Endothelial cell (in vitro differentiated cells): ENCODE data around the gene BPIFB1. TPM values are rescaled to one million over a fixed set of nuclear protein-coding genes. Genes with fewer than 3 reads are reported as not detected.

Experiments used
- DNase-seq: peaks from one replicate; pipeline ENCODE4 v3.0.0; 2021; ENCODE audit warnings: low spot score
- H3K27ac Mint-ChIP-seq: one replicate; pipeline ENCODE4 v1.8.0; 2021; ENCODE audit warnings: mixed read lengths, inconsistent platforms; ENCODE audit not compliant: unreplicated experiment
- H3K27me3 Mint-ChIP-seq: one replicate; pipeline ENCODE4 v1.8.0; 2021; ENCODE audit warnings: mild to moderate bottlenecking, moderate library complexity, mixed read lengths, inconsistent platforms; ENCODE audit not compliant: unreplicated experiment
- H3K36me3 Mint-ChIP-seq: one replicate; pipeline ENCODE4 v1.8.0; 2021; ENCODE audit warnings: mild to moderate bottlenecking, low read depth, mixed read lengths, inconsistent platforms; ENCODE audit not compliant: unreplicated experiment
- H3K4me1 Mint-ChIP-seq: one replicate; pipeline ENCODE4 v1.8.0; 2021; ENCODE audit warnings: mild to moderate bottlenecking, mixed read lengths, inconsistent platforms; ENCODE audit not compliant: unreplicated experiment
- H3K4me3 Mint-ChIP-seq: one replicate; pipeline ENCODE4 v1.8.0; 2021; ENCODE audit warnings: mild to moderate bottlenecking, mixed read lengths, inconsistent platforms; ENCODE audit not compliant: unreplicated experiment
- H3K9me3 Mint-ChIP-seq: one replicate; pipeline ENCODE4 v1.8.0; 2021; ENCODE audit warnings: mixed read lengths, inconsistent platforms; ENCODE audit not compliant: unreplicated experiment
- CTCF ChIP-seq: fragments of 200-600 bp; sonication (generic); IDR thresholded peaks from one replicate; pipeline ENCODE4 v1.5.0; 2021; ENCODE audit warnings: antibody characterized with exemption; ENCODE audit not compliant: unreplicated experiment
- long read RNA-seq: library from polyadenylated mRNA; unstranded; transcript quantifications from one replicate; pipeline ENCODE4 v2.0.0, GENCODE V29; 2020; ENCODE audit not compliant: unreplicated experiment
- total RNA-seq: library from RNA; stranded (reverse); fragmentation: NEBNext Ultra II Directional; extraction: Animal tissue kit (Norgen Biotek cat#: 25700); gene quantifications from one replicate; pipeline ENCODE4 v1.2.1, GENCODE V29; 2021; ENCODE audit not compliant: unreplicated experiment

BPIFB1 gene, protein sequence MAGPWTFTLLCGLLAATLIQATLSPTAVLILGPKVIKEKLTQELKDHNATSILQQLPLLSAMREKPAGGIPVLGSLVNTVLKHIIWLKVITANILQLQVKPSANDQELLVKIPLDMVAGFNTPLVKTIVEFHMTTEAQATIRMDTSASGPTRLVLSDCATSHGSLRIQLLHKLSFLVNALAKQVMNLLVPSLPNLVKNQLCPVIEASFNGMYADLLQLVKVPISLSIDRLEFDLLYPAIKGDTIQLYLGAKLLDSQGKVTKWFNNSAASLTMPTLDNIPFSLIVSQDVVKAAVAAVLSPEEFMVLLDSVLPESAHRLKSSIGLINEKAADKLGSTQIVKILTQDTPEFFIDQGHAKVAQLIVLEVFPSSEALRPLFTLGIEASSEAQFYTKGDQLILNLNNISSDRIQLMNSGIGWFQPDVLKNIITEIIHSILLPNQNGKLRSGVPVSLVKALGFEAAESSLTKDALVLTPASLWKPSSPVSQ
- total RNA-seq: not detected
- long read RNA-seq: 0 reads

- Mint-ChIP-seq H3K27me3 (peaks cover 20% of the 10 kb centered on the region), H3K27ac (no peak within 1 kb of the TSS), H3K4me1 (no peaks in the 10 kb centered on the region), H3K36me3 (no peaks in the 10 kb centered on the region), H3K9me3 (no peaks in the 10 kb centered on the region), H3K4me3 (no peak within 1 kb of the TSS)
- DNase-seq: no peak
- TF ChIP-seq CTCF: no peak
These were observed at the start of gene BPIFB1 for GRCh38 chr20:33282991-33283555. Gene BPIFB1, plus strand, starts transcription at chr20:33283214. Its CDS starts 2,860 bp downstream, at chr20:33286074.

GRCh38 chr20:33234050-33234449 is 49.0 kb upstream of the BPIFB1 start:
- TF ChIP-seq CTCF: no peak
- Mint-ChIP-seq H3K27ac (no peak overlapping the region), H3K9me3 (no peaks in the 10 kb centered on the region), H3K4me3 (no peak overlapping the region), H3K4me1 (peaks cover 9% of the 10 kb centered on the region), H3K36me3 (no peaks in the 10 kb centered on the region), H3K27me3 (peaks cover 4% of the 10 kb centered on the region)
- no peak for DNase-seq

DNA sequence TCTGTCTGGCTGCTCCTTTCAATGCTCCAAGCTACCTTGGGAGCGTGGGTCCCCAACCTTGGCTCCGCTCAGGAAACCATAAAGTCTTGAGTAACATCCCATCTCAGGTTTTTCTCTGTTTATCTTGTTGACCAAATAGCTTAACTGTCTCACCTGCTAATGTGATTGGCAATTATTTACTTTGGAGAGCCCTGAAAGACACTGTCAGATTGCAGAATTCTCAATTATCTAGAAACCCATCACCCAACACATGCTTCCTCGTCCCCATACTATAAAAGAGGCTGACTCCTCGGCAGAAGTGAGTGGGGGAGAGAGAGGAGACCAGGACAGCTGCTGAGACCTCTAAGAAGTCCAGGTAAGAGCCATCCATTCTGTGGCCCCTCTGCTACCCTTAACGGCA is 47.3 kb upstream of the BPIFB1 start, which contains the start of gene BPIFA1:
Gene BPIFA1, plus strand, starts transcription at position 301 of the 400 bp plus-strand sequence. CDS start 1,716 bp downstream, outside the sequence.
- no peaks in the 10 kb centered on the region for H3K9me3 Mint-ChIP-seq
- DNase-seq: no peak
- TF ChIP-seq CTCF: no peak
- H3K27me3 Mint-ChIP-seq: peaks cover 5% of the 10 kb centered on the region
- no peak within 1 kb of the TSS for H3K27ac Mint-ChIP-seq
- H3K4me1 Mint-ChIP-seq: no peaks in the 10 kb centered on the region
- H3K4me3 Mint-ChIP-seq: no peak within 1 kb of the TSS
- H3K36me3 Mint-ChIP-seq: no peaks in the 10 kb centered on the region

GRCh38 chr20:33236351-33236750 is 46.7 kb upstream of the BPIFB1 start:
- Mint-ChIP-seq H3K4me1 (no peaks in the 10 kb centered on the region), H3K9me3 (no peaks in the 10 kb centered on the region), H3K27me3 (peaks cover 5% of the 10 kb centered on the region), H3K36me3 (no peaks in the 10 kb centered on the region), H3K27ac (no peak overlapping the region), H3K4me3 (no peak overlapping the region)
- no peak for TF ChIP-seq CTCF
- no peak for DNase-seq

DNA sequence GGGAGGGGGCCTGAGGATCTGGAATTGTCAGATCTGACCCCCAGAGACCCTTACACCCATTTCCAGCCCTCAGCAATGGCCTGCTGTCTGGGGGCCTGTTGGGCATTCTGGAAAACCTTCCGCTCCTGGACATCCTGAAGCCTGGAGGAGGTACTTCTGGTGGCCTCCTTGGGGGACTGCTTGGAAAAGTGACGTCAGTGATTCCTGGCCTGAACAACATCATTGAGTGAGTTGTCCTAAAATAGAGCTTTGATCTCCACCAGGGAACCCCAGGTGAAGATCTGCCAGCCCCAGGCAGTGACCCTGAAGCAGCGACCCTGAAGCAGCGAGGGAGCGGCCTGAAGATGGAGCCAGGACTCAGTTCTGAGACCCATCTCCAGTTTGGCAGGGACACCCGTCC is 45.0 kb upstream of the BPIFB1 start:
- TF ChIP-seq CTCF: no peak
- H3K36me3 Mint-ChIP-seq: no peaks in the 10 kb centered on the region
- no peak overlapping the region for H3K27ac Mint-ChIP-seq
- peaks cover 7% of the 10 kb centered on the region for H3K27me3 Mint-ChIP-seq
- no peak for DNase-seq
- no peak overlapping the region for H3K4me3 Mint-ChIP-seq
- no peaks in the 10 kb centered on the region for H3K4me1 Mint-ChIP-seq
- no peaks in the 10 kb centered on the region for H3K9me3 Mint-ChIP-seq
